Measurements from ENCODE around the gene BRCC3.

The BRCC3 gene

GRCh38 chrX:155070975-155071693 lies at the start of gene BRCC3, which contains the start of the genes CMC4 and MTCP1:
TSS of gene BRCC3 (plus strand) at chrX:155071508. CDS start at chrX:155071528, 20 bp downstream.
TSS of gene CMC4 (minus strand) at chrX:155071136. CDS start at chrX:155064023, 7,113 bp downstream.
TSS of gene MTCP1 (minus strand) at chrX:155071136. CDS start at chrX:155066010, 5,126 bp downstream.
- peak; percentile 61 for DNase-seq

- DNase-seq: no peak
Measured at GRCh38 chrX:155022585-155022984, 48.7 kb upstream of the BRCC3 start, which contains the start of gene F8. TSS of gene F8 (minus strand) at chrX:155022723. CDS start at chrX:155022552, 171 bp downstream.

- no peak for DNase-seq
Measured at GRCh38 chrX:155023907-155024833, 47.1 kb upstream of the BRCC3 start.

- DNase-seq: no peak
Measured at GRCh38 chrX:155026420-155026726, 44.9 kb upstream of the BRCC3 start.

- peak; percentile 77 for DNase-seq
Measured at GRCh38 chrX:155026727-155027508, 44.4 kb upstream of the BRCC3 start, which contains the start of gene FUNDC2. TSS of gene FUNDC2 (plus strand) at chrX:155026844. CDS start at chrX:155026939, 95 bp downstream.

GRCh38 chrX:155027509-155028066 lies 43.7 kb upstream of the BRCC3 start:
- no peak for DNase-seq

- DNase-seq: no peak
Measured at GRCh38 chrX:155028129-155028528, 43.2 kb upstream of the BRCC3 start.

- DNase-seq: no peak
Measured at GRCh38 chrX:155028877-155029291, 42.4 kb upstream of the BRCC3 start.

GRCh38 chrX:155031657-155032056 lies 39.7 kb upstream of the BRCC3 start:
- DNase-seq: no peak

- DNase-seq: no peak
Measured at GRCh38 chrX:155035688-155036087, 35.6 kb upstream of the BRCC3 start.

- no peak for DNase-seq
Measured at GRCh38 chrX:155046129-155046810, 25.0 kb upstream of the BRCC3 start.

GRCh38 chrX:155046811-155047528 lies 24.3 kb upstream of the BRCC3 start:
- no peak for DNase-seq

- no peak for DNase-seq
Measured at GRCh38 chrX:155048977-155049619, 22.2 kb upstream of the BRCC3 start.

- no peak for DNase-seq
Measured at GRCh38 chrX:155052738-155053498, 18.4 kb upstream of the BRCC3 start.

GRCh38 chrX:155053656-155054055 lies 17.7 kb upstream of the BRCC3 start:
- no peak for DNase-seq

GRCh38 chrX:155054255-155054654 lies 17.1 kb upstream of the BRCC3 start:
- no peak for DNase-seq

GRCh38 chrX:155055494-155055893 lies 15.8 kb upstream of the BRCC3 start:
- no peak for DNase-seq

GRCh38 chrX:155056471-155056870 lies 14.8 kb upstream of the BRCC3 start:
- no peak for DNase-seq

- no peak for DNase-seq
Measured at GRCh38 chrX:155056877-155057792, 14.2 kb upstream of the BRCC3 start.

All from T1000 (cell line).